Activated B cell treated with CpG ODN at 0.5 μM for 24 hours (primary cell): ENCODE measurements around the gene LCLAT1. TPM values are rescaled to one million over a fixed set of nuclear protein-coding genes. Genes with fewer than 3 reads are reported as not detected.
"Not testable (repeated sequence)": the region's sequence is repeated elsewhere in the genome, so short reads cannot be mapped to it uniquely, and the experiment has no call there.

Experiments
- ATAC-seq: fragments of 200-7000 bp; cut with Tn5 transposase; one replicate; pipeline ENCODE4 v1.10.0; 2021; ENCODE audit warnings: low read depth, mild to moderate bottlenecking, moderate library complexity
- CTCF ChIA-PET: fragments of 350-600 bp; sonication (Branson Sonifier 250); formaldehyde crosslinking; loops from one replicate; lab custom pipeline; 2021; ENCODE audit warnings: antibody characterized with exemption; lab: Charles Lee
- POLR2A ChIA-PET: fragments of 350-600 bp; sonication (Branson Sonifier 250); formaldehyde crosslinking; loops from one replicate; lab custom pipeline; 2021; ENCODE audit warnings: antibody characterized with exemption; lab: Charles Lee
- DNase-seq: peaks from one replicate; pipeline ENCODE4 v3.0.0; 2022
- H3K27ac Mint-ChIP-seq: one replicate; pipeline ENCODE4 v1.8.0; 2020; ENCODE audit warnings: mixed read lengths
- H3K27me3 Mint-ChIP-seq: one replicate; pipeline ENCODE4 v1.8.0; 2021; ENCODE audit warnings: mixed read lengths
- H3K36me3 Mint-ChIP-seq: one replicate; pipeline ENCODE4 v1.8.0; 2021; ENCODE audit warnings: low read depth, mixed read lengths
- H3K4me1 Mint-ChIP-seq: one replicate; pipeline ENCODE4 v1.8.0; 2021; ENCODE audit warnings: mixed read lengths
- H3K4me3 Mint-ChIP-seq: one replicate; pipeline ENCODE4 v1.8.0; 2020; ENCODE audit warnings: mild to moderate bottlenecking, mixed read lengths
- H3K9me3 Mint-ChIP-seq: one replicate; pipeline ENCODE4 v1.8.0; 2020; ENCODE audit warnings: mixed read lengths
- intact Hi-C: fragments of 100-400 bp; cut with micrococcal nuclease; formaldehyde crosslinking; loops from one replicate; pipeline ENCODE4 v1.15.1; 2024
- total RNA-seq: library from RNA; stranded (reverse); gene quantifications from 2 replicates; pipeline ENCODE4 v1.2.3, GENCODE V29; 2022
- TF ChIP-seq, protein P1 (sequence below): fragments of 200-600 bp; IDR thresholded peaks from one replicate; pipeline ENCODE4 v1.8.0; 2022; ENCODE audit warnings: antibody characterized with exemption, mild to moderate bottlenecking

The LCLAT1 gene
- total RNA-seq, 1 donor from 2014 or later: 25.9 TPM

DNA sequence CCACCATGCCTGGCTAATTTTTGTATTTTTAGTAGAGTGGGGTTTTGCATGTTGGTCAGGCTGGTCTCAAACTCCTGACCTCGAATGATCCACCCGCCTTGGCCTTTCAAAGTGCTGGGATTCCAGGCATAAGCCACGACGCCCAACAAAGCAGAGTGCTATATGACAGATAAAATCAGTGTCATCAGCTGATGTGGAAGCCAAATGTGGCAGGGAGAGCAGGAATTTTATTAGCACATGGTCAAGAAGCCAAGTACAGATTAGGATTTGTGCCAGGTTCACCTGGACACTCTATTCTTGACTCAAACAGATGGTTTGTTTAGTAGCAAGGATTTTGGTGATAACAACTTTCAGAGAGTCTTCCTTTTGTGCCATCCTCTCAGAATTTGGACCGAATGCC is 62.7 kb downstream of the LCLAT1 start:
- Mint-ChIP-seq H3K4me3 (no peak overlapping the region), H3K4me1 (peaks cover 56% of the 10 kb centered on the region), H3K36me3 (peaks cover 12% of the 10 kb centered on the region), H3K27me3 (no peaks in the 10 kb centered on the region), H3K27ac (no peak overlapping the region), H3K9me3 (peaks cover 18% of the 10 kb centered on the region)
- ChIA-PET POLR2A (no interaction called here), CTCF (no interaction called here)
- intact Hi-C loops: no loop called here
- TF ChIP-seq, protein P1, sequence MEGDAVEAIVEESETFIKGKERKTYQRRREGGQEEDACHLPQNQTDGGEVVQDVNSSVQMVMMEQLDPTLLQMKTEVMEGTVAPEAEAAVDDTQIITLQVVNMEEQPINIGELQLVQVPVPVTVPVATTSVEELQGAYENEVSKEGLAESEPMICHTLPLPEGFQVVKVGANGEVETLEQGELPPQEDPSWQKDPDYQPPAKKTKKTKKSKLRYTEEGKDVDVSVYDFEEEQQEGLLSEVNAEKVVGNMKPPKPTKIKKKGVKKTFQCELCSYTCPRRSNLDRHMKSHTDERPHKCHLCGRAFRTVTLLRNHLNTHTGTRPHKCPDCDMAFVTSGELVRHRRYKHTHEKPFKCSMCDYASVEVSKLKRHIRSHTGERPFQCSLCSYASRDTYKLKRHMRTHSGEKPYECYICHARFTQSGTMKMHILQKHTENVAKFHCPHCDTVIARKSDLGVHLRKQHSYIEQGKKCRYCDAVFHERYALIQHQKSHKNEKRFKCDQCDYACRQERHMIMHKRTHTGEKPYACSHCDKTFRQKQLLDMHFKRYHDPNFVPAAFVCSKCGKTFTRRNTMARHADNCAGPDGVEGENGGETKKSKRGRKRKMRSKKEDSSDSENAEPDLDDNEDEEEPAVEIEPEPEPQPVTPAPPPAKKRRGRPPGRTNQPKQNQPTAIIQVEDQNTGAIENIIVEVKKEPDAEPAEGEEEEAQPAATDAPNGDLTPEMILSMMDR: no peak
- ATAC-seq: no peak
- no peak for DNase-seq

DNA sequence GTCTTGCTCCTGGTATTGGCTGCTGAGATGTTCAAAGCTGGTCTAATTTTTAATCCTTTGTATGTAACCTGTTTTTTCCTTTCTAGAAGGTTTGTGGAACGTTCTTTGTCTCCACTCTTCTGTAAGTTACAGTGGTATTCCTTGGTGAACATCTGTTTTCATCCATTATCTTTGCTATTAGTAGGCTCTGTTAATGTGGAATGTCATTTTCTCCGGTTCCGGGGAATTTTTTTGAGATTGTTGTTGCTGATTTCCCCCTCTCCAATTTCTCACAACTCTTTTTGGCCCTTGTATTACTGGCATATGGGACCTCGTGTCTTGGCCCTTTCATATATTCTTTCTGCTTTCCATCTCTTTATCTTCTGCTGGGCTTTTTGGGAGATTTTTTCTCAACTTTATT is 63.4 kb downstream of the LCLAT1 start:
- H3K4me1 Mint-ChIP-seq: peaks cover 55% of the 10 kb centered on the region
- ChIA-PET POLR2A (no interaction called here), CTCF (no interaction called here)
- H3K4me3 Mint-ChIP-seq: no peak overlapping the region
- intact Hi-C loops: no loop called here
- peaks cover 12% of the 10 kb centered on the region for H3K36me3 Mint-ChIP-seq
- TF ChIP-seq, protein P1: no peak
- no peak for ATAC-seq
- H3K27ac Mint-ChIP-seq: no peak overlapping the region
- no peaks in the 10 kb centered on the region for H3K27me3 Mint-ChIP-seq
- DNase-seq: no peak
- peaks cover 18% of the 10 kb centered on the region for H3K9me3 Mint-ChIP-seq

DNA sequence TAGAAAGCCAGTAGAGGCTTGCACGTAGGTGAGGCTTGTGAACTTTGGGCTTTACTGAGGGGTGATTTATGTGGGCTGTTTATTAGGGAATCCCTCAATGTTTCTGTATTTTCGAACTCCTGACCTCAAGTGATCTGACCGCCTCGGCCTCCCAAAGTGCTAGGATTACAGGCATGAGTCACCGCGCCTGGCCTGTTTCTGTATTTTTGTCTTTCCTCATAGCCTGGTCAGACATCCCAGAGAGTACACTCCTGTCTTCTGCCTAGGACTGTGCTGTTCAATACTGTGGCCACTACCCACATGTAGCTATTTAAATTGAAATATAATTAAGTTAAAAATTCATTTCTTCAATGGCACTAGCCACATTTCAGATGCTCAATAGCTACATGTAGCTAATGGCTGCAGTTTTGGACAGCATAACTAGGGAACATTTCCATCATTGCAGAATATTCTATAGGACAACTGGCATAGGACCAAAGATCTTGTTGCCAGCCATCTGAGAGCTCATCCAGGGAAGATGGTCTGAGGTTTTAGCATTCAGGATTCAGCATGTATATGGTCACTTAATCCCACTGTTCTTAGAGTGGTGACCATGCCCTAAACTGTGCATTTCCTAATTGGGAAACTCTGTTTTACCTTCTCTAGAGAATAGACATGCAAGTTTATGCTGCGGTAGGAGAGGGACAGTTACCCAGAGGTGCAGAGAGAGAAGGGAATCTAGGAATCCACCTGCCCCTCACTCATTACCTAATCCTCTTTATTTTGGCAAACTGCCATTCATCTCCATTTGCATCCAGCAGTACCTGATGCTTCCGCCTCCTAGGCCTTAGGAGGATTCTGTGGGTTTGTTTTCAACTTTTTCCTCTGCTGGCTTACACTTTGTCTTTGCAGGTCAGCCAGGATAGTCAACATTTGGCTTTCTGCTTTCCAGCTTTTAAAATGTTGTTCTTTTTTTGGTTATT is 64.4 kb downstream of the LCLAT1 start:
- peaks cover 18% of the 10 kb centered on the region for H3K9me3 Mint-ChIP-seq

DNA sequence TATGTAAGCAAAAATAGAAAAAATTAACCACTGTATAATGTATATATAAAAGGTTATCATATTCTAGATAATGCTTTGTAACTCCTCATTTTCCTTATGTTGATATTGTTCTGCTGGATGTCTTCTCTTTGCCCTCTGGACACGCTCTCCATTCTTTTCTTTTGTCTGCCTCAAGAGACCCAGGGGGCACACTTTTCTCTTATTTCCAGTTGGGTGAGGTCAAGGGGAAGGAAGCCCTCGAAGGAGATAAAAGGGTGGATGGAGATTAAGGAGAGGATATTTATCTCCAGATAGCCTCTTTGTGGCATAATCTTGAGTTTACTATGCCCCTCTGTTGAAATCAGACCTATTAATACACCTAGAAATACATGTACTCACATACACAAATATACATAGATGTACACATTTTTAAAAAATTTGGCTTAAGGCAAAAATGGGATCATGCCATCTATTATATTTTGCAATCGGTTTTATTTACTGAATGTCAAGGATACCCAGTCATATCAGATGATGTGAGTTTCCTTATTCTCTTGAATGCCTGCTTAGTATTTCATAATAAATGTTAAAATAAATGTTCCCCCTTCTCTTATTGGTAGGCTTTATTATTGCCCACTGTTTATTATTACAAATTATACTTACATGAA is 65.3 kb downstream of the LCLAT1 start:
- CTCF ChIA-PET: no interaction called here
- no peak overlapping the region for H3K27ac Mint-ChIP-seq
- no peaks in the 10 kb centered on the region for H3K27me3 Mint-ChIP-seq
- H3K4me3 Mint-ChIP-seq: no peak overlapping the region
- intact Hi-C loops: no loop called here
- H3K9me3 Mint-ChIP-seq: peaks cover 16% of the 10 kb centered on the region
- ATAC-seq (no peak), DNase-seq (no peak)
- POLR2A ChIA-PET: no interaction called here
- TF ChIP-seq, protein P1: no peak
- H3K36me3 Mint-ChIP-seq: peaks cover 13% of the 10 kb centered on the region
- H3K4me1 Mint-ChIP-seq: peaks cover 48% of the 10 kb centered on the region

More for the DNA sequence above, 64.4 kb downstream of the LCLAT1 start:
- H3K27me3 Mint-ChIP-seq: no peaks in the 10 kb centered on the region
- no peak overlapping the region for H3K4me3 Mint-ChIP-seq
- intact Hi-C loops: no loop called here
- peaks cover 48% of the 10 kb centered on the region for H3K4me1 Mint-ChIP-seq
- H3K27ac Mint-ChIP-seq: no peak overlapping the region
- CTCF ChIA-PET: no interaction called here
- DNase-seq (no peak), ATAC-seq (no peak)
- H3K36me3 Mint-ChIP-seq: peaks cover 12% of the 10 kb centered on the region
- TF ChIP-seq, protein P1: no peak
- POLR2A ChIA-PET: no interaction called here

DNA sequence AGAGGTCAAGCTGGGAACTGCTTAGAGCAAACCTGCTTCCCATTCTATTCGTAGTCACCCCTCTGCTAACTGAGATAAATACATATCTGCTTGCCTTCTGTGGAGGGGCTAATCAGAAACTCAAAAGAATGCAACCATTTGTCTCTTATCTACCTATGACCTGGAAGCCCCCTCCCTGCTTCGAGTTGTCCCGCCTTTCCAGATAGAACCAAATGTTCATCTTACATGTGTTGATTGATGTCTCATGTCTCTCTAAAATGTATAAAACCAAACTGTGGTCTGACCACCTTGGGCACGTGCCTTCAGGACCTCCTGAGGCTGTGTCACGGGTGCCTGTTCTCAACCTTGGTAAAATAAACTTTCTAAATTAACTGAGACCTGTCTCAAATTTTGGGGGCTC is 66.6 kb downstream of the LCLAT1 start:
- H3K4me1 Mint-ChIP-seq: peaks cover 40% of the 10 kb centered on the region
- ATAC-seq, CTCF ChIA-PET, intact Hi-C loops, DNase-seq, H3K36me3 Mint-ChIP-seq, H3K4me3 Mint-ChIP-seq, H3K27ac Mint-ChIP-seq, H3K9me3 Mint-ChIP-seq, H3K27me3 Mint-ChIP-seq, POLR2A ChIA-PET: not testable (repeated sequence)
